ENCODE measurements around the gene USP32. TPM values are rescaled to one million over a fixed set of nuclear protein-coding genes. Genes with fewer than 3 reads are reported as not detected.

The USP32 gene
- total RNA-seq, 1 experiment from 2014 or later: 62.9 TPM

GRCh38 chr17:60372790-60373483 is 19.0 kb downstream of the USP32 start:
- TF ChIP-seq, protein P1, sequence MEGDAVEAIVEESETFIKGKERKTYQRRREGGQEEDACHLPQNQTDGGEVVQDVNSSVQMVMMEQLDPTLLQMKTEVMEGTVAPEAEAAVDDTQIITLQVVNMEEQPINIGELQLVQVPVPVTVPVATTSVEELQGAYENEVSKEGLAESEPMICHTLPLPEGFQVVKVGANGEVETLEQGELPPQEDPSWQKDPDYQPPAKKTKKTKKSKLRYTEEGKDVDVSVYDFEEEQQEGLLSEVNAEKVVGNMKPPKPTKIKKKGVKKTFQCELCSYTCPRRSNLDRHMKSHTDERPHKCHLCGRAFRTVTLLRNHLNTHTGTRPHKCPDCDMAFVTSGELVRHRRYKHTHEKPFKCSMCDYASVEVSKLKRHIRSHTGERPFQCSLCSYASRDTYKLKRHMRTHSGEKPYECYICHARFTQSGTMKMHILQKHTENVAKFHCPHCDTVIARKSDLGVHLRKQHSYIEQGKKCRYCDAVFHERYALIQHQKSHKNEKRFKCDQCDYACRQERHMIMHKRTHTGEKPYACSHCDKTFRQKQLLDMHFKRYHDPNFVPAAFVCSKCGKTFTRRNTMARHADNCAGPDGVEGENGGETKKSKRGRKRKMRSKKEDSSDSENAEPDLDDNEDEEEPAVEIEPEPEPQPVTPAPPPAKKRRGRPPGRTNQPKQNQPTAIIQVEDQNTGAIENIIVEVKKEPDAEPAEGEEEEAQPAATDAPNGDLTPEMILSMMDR (IDR thresholded peaks at IDR 0.05; ENCODE audit: unreplicated experiment): no peak
- DNase-seq (ENCODE audit: unreplicated experiment): peak; percentile 77
- Mint-ChIP-seq H3K27me3 (ENCODE audit: insufficient read depth, unreplicated experiment) (no peaks in the 10 kb centered on the region), H3K4me3 (ENCODE audit: unreplicated experiment) (peak overlapping the region; percentile 44), H3K9me3 (ENCODE audit: unreplicated experiment) (no peaks in the 10 kb centered on the region), H3K36me3 (ENCODE audit: insufficient read depth, unreplicated experiment) (peaks cover 37% of the 10 kb centered on the region), H3K27ac (ENCODE audit: low read depth, unreplicated experiment) (peak overlapping the region; percentile 88), H3K4me1 (ENCODE audit: insufficient read depth, unreplicated experiment) (peaks cover 15% of the 10 kb centered on the region)
- intact Hi-C loops (cut with micrococcal nuclease): no loop called here
- ChIA-PET CTCF (interaction anchor here (0.6 to 2.0 kb wide), 8 partner anchors 10 to 1360 kb away, joined by 3 to 6 read pairs (median 4); no protein-coding TSS in a partner anchor), POLR2A (interaction anchor here (0.6 to 6.6 kb wide), 8 partner anchors 12 to 173 kb away, joined by 3 to 152 read pairs (median 4); partner anchors contain the start of genes APPBP2 and USP32)
- BruUV-seq (replicated peaks): no TSS peak

DNA sequence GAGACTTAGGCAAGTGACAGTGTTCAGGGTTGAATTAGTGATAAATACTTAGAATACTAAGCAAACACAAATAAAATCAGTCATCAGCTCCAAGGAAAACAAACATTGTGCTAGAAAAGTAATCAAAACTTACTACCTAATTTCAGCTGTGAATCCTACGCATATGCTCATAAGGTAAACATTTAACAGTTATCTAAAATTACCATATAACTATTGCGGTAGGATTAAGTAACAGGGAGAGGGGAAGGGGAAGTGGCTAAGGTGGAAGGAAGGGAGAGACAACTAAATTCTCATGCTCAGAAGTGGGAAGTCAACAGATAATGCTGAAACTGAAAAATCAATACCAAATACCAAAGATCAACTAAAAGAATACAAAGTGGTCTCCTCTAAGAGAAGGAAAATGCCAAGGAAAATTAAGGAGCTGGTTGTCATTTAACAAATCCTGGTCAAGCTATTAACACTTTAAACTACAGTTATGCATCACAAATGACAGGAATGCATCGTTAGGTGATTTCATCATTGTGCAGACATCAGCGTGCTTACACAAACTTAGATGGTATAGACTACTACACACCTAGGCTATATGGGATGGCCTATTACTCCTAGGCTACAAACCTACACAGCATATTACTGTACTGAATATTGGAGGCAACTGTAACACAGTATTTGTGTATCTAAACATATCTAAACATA is 20.0 kb downstream of the USP32 start:
- BruUV-seq (replicated peaks): no TSS peak

GRCh38 chr17:60371416-60371815 is 20.5 kb downstream of the USP32 start:
- CTCF ChIA-PET: interaction anchor here (0.6 kb wide), 1 partner anchor 21 kb away, joined by 3 read pairs; the partner anchor contains the start of gene USP32
- Mint-ChIP-seq H3K4me1 (ENCODE audit: insufficient read depth, unreplicated experiment) (peaks cover 15% of the 10 kb centered on the region), H3K27ac (ENCODE audit: low read depth, unreplicated experiment) (peak overlapping the region; percentile 88), H3K9me3 (ENCODE audit: unreplicated experiment) (no peaks in the 10 kb centered on the region), H3K27me3 (ENCODE audit: insufficient read depth, unreplicated experiment) (no peaks in the 10 kb centered on the region), H3K4me3 (ENCODE audit: unreplicated experiment) (no peak overlapping the region), H3K36me3 (ENCODE audit: insufficient read depth, unreplicated experiment) (peaks cover 31% of the 10 kb centered on the region)
- TF ChIP-seq, protein P1 (IDR thresholded peaks at IDR 0.05; ENCODE audit: unreplicated experiment): no peak
- no TSS peak for BruUV-seq (replicated peaks)
- intact Hi-C loops (cut with micrococcal nuclease): no loop called here
- POLR2A ChIA-PET: interaction anchor here (0.6 to 6.6 kb wide), 11 partner anchors 7 to 294 kb away, joined by 3 to 152 read pairs (median 3); partner anchors contain the start of gene USP32
- DNase-seq (ENCODE audit: unreplicated experiment): no peak

More for the DNA sequence above, 20.0 kb downstream of the USP32 start:
- ChIA-PET CTCF (interaction anchor here (0.6 to 2.0 kb wide), 3 partner anchors 13 to 20 kb away, joined by 3 to 4 read pairs (median 3); partner anchors contain the start of gene USP32), POLR2A (interaction anchor here (0.6 to 6.6 kb wide), 11 partner anchors 8 to 294 kb away, joined by 3 to 152 read pairs (median 3); partner anchors contain the start of gene USP32)
- intact Hi-C loops (cut with micrococcal nuclease): no loop called here
- H3K27ac Mint-ChIP-seq (ENCODE audit: low read depth, unreplicated experiment): peak overlapping the region; percentile 88
- peaks cover 15% of the 10 kb centered on the region for H3K4me1 Mint-ChIP-seq (ENCODE audit: insufficient read depth, unreplicated experiment)
- TF ChIP-seq, protein P1 (IDR thresholded peaks at IDR 0.05; ENCODE audit: unreplicated experiment): no peak
- no peaks in the 10 kb centered on the region for H3K9me3 Mint-ChIP-seq (ENCODE audit: unreplicated experiment)
- peak overlapping the region; percentile 22 for H3K4me3 Mint-ChIP-seq (ENCODE audit: unreplicated experiment)
- DNase-seq (ENCODE audit: unreplicated experiment): peak; percentile 47
- peaks cover 33% of the 10 kb centered on the region for H3K36me3 Mint-ChIP-seq (ENCODE audit: insufficient read depth, unreplicated experiment)
- H3K27me3 Mint-ChIP-seq (ENCODE audit: insufficient read depth, unreplicated experiment): no peaks in the 10 kb centered on the region

DNA sequence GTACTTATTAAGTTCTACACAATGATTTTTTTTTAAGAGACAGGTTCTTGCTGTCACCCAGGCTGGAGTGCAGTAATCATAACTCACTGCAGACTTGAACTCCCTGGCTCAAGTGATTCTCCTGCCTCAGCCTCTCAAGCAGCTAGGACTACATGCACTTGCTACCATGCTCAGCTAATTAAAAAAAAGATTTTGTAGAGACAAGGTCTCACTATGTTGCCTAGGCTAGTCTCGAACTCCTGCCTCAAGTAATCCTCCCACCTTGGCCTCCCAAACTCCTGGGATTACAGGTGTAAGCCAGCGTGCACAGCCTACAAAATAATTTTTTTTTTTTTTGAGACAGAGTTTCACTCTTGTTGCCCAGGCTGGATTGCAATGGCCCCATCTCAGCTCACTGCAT is 22.2 kb downstream of the USP32 start:
- intact Hi-C loops (cut with micrococcal nuclease): no loop called here
- no peak for DNase-seq (ENCODE audit: unreplicated experiment)
- H3K4me1 Mint-ChIP-seq (ENCODE audit: insufficient read depth, unreplicated experiment): peaks cover 15% of the 10 kb centered on the region
- POLR2A ChIA-PET: interaction anchor here (4.5 kb wide), 1 partner anchor 14 kb away, joined by 89 read pairs; no protein-coding TSS in a partner anchor
- H3K27ac Mint-ChIP-seq (ENCODE audit: low read depth, unreplicated experiment): no peak overlapping the region
- H3K9me3 Mint-ChIP-seq (ENCODE audit: unreplicated experiment): no peaks in the 10 kb centered on the region
- H3K4me3 Mint-ChIP-seq (ENCODE audit: unreplicated experiment): no peak overlapping the region
- H3K27me3 Mint-ChIP-seq (ENCODE audit: insufficient read depth, unreplicated experiment): no peaks in the 10 kb centered on the region
- CTCF ChIA-PET: interaction anchor here (0.6 to 0.9 kb wide), 3 partner anchors 16 to 911 kb away, joined by 3 to 5 read pairs (median 4); no protein-coding TSS in a partner anchor
- BruUV-seq (replicated peaks): no TSS peak
- TF ChIP-seq, protein P1 (IDR thresholded peaks at IDR 0.05; ENCODE audit: unreplicated experiment): no peak
- H3K36me3 Mint-ChIP-seq (ENCODE audit: insufficient read depth, unreplicated experiment): peaks cover 22% of the 10 kb centered on the region
